ENCODE data around the gene IVL. TPM values are rescaled to one million over a fixed set of nuclear protein-coding genes. Genes with fewer than 3 reads are reported as not detected.

The IVL gene
- total and polyA plus RNA-seq, 2 donors (not counting 3 experiments of a cell fraction or from before 2014, with no cell fraction given), result not detected

DNA sequence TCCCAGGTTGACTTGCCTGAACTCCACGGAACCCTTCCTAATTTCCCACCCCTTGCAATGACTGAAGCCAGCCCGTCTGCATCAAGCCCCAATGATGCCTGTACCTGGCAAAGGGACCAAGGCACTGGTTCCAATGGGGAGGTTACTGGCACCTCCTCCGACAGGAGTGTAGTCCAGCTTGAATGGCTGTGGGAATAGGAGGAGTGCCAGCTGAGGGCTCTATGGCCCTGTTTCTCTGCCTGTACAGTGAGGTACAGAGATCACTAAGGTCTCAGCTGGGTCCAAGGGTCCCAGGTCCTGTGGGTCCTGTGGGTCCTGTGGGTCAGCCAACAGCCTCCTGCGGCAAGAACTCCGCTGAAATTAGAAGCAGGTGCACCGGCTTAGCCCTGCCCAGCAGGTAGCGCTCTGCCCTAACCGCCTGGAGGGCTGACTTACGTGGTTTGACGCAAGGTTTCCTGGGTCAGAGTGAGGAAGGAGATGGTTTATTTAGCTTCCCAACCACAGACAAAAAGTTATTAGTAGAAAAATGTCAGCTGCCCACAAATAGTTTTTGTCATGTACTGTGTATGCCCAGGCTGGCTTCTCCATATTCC lies 52.2 kb downstream of the IVL start:
- FAIRE-seq, result no peak

More for the DNA sequence above, 52.2 kb downstream of the IVL start:
- Histone ChIP-seq H4K20me1 (replicated peaks; ENCODE audit: control insufficient read depth, extremely low read depth, insufficient read depth, low read length) (no peaks in the 10 kb centered on the region), H3K27ac (ENCODE audit: insufficient read depth, low read depth, low read length) (no peak overlapping the region), H3K36me3 (ENCODE audit: control insufficient read depth in 2 of 2, extremely low read depth in 1 of 2, insufficient read depth in 2 of 2, low read length in 2 of 2) (no peaks in the 10 kb centered on the region), H3K4me1 (ENCODE audit: control insufficient read depth, extremely low read depth, insufficient read depth, low read length) (no peaks in the 10 kb centered on the region), H3K9ac (replicated peaks; ENCODE audit: extremely low read depth, insufficient read depth, low read length) (no peak overlapping the region), H3K9me3 (replicated peaks; ENCODE audit: control insufficient read depth, insufficient read depth, low read length) (no peaks in the 10 kb centered on the region), H3K27me3 (ENCODE audit: control insufficient read depth in 2 of 2, insufficient read depth in 2 of 2, low read length in 2 of 2) (no peaks in the 10 kb centered on the region), H3K4me2 (ENCODE audit: insufficient read depth, low read length) (no peak overlapping the region), H3K79me2 (ENCODE audit: control insufficient read depth, insufficient read depth, low read length) (no peaks in the 10 kb centered on the region), H3K9me1 (replicated peaks; ENCODE audit: control insufficient read depth, extremely low read depth, insufficient read depth, low read length) (no peaks in the 10 kb centered on the region), H3K4me3 (replicated peaks in 1 of 3; ENCODE audit: insufficient read depth in 1 of 3, low read depth in 1 of 3, low read length in 3 of 3) (no peak overlapping the region), H2AFZ (ENCODE audit: low read depth, low read length) (no peak overlapping the region)
- dilution Hi-C loops (cut with MboI; ENCODE audit: extremely low pct_ligation_motif_present, low sequenced_read_pairs) (no loop called here), intact Hi-C loops (cut with micrococcal nuclease) (no loop called here)
- no peak for TF ChIP-seq MYC (IDR thresholded peaks at IDR 0.05; ENCODE audit: low read depth, low read length)
- no peak for TF ChIP-seq JUN (IDR thresholded peaks at IDR 0.05; ENCODE audit: borderline replicate concordance, insufficient read depth, insufficient read length, low read depth)
- TF ChIP-seq EZH2 (IDR thresholded peaks at IDR 0.05; ENCODE audit: borderline replicate concordance, low read depth, low read length, severe bottlenecking), result no peak
- TF ChIP-seq POLR2AphosphoS5 (IDR thresholded peaks at IDR 0.05; ENCODE audit: insufficient read depth, low read depth, low read length), result no peak
- TF ChIP-seq FOS (IDR thresholded peaks at IDR 0.05; ENCODE audit: borderline replicate concordance, insufficient read depth, low read length), result no peak
- no peak for TF ChIP-seq GATA2 (IDR thresholded peaks at IDR 0.05; ENCODE audit: insufficient read depth, insufficient read length, low read depth, low read length)
- TF ChIP-seq, protein P1, sequence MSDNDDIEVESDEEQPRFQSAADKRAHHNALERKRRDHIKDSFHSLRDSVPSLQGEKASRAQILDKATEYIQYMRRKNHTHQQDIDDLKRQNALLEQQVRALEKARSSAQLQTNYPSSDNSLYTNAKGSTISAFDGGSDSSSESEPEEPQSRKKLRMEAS (IDR thresholded peaks at IDR 0.05; ENCODE audit: insufficient read depth, insufficient read length), result no peak
- no peak for TF ChIP-seq POLR2A (IDR thresholded peaks at IDR 0.05; ENCODE audit: low read depth, low read length)
- TF ChIP-seq, protein P2, sequence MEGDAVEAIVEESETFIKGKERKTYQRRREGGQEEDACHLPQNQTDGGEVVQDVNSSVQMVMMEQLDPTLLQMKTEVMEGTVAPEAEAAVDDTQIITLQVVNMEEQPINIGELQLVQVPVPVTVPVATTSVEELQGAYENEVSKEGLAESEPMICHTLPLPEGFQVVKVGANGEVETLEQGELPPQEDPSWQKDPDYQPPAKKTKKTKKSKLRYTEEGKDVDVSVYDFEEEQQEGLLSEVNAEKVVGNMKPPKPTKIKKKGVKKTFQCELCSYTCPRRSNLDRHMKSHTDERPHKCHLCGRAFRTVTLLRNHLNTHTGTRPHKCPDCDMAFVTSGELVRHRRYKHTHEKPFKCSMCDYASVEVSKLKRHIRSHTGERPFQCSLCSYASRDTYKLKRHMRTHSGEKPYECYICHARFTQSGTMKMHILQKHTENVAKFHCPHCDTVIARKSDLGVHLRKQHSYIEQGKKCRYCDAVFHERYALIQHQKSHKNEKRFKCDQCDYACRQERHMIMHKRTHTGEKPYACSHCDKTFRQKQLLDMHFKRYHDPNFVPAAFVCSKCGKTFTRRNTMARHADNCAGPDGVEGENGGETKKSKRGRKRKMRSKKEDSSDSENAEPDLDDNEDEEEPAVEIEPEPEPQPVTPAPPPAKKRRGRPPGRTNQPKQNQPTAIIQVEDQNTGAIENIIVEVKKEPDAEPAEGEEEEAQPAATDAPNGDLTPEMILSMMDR (IDR thresholded peaks at IDR 0.05; ENCODE audit: extremely low read depth in 1 of 2, insufficient read depth in 1 of 2, low read depth in 1 of 2, low read length in 2 of 2), result no peak
- DNase-seq (ENCODE audit: low read depth, low spot score), result no peak
- ChIA-PET POLR2A (no interaction called here), CTCF (no interaction called here)
- no TSS peak for BruUV-seq (replicated peaks)

Other genes starting within 250 kb of the IVL start
- not detected in 2 replicates for gene LCE2D, start 245.2 kb upstream of the IVL start, total RNA-seq
- not detected in 2 replicates for gene LCE2D, start 245.2 kb upstream of the IVL start, polyA plus RNA-seq
- not detected in 2 replicates for gene LCE2C, start 233.3 kb upstream of the IVL start, total RNA-seq
- not detected in 2 replicates for gene LCE2C, start 233.3 kb upstream of the IVL start, polyA plus RNA-seq
- not detected in 2 replicates for gene LCE2B, start 222.4 kb upstream of the IVL start, total RNA-seq
- not detected in 2 replicates for gene LCE2B, start 222.4 kb upstream of the IVL start, polyA plus RNA-seq
- not detected in 2 replicates for gene LCE2A, start 210.2 kb upstream of the IVL start, total RNA-seq
- gene LCE2A, start 210.2 kb upstream of the IVL start, polyA plus RNA-seq, result not detected in 2 replicates
- gene LCE4A, start 200.4 kb upstream of the IVL start, total RNA-seq, result not detected in 2 replicates
- gene LCE4A, start 200.4 kb upstream of the IVL start, polyA plus RNA-seq, result not detected in 2 replicates
- gene KPRP, start 150.5 kb upstream of the IVL start, total RNA-seq, result not detected in 2 replicates
- not detected in 2 replicates for gene KPRP, start 150.5 kb upstream of the IVL start, polyA plus RNA-seq
- not detected in 2 replicates for gene LCE1F, start 133.4 kb upstream of the IVL start, total RNA-seq
- not detected in 2 replicates for gene LCE1F, start 133.4 kb upstream of the IVL start, polyA plus RNA-seq
- not detected in 2 replicates for gene LCE1E, start 122.3 kb upstream of the IVL start, total RNA-seq
- not detected in 2 replicates for gene LCE1E, start 122.3 kb upstream of the IVL start, polyA plus RNA-seq
- not detected in 2 replicates for gene LCE1D, start 111.8 kb upstream of the IVL start, total RNA-seq
- gene LCE1D, start 111.8 kb upstream of the IVL start, polyA plus RNA-seq, result not detected in 2 replicates
- gene LCE1C, start 101.9 kb upstream of the IVL start, total RNA-seq, result not detected in 2 replicates
- not detected in 2 replicates for gene LCE1C, start 101.9 kb upstream of the IVL start, polyA plus RNA-seq
- gene LCE1B, start 96.6 kb upstream of the IVL start, total RNA-seq, result not detected in 2 replicates
- gene LCE1B, start 96.6 kb upstream of the IVL start, polyA plus RNA-seq, result not detected in 2 replicates
- gene LCE1A, start 81.1 kb upstream of the IVL start, total RNA-seq, result not detected in 2 replicates
- gene LCE1A, start 81.1 kb upstream of the IVL start, polyA plus RNA-seq, result not detected in 2 replicates
- not detected in 2 replicates for gene LCE6A, start 65.7 kb upstream of the IVL start, total RNA-seq
- gene LCE6A, start 65.7 kb upstream of the IVL start, polyA plus RNA-seq, result not detected in 2 replicates
- gene LCE7A, start 48.5 kb upstream of the IVL start, total RNA-seq, result not detected in 2 replicates
- not detected in 2 replicates for gene LCE7A, start 48.5 kb upstream of the IVL start, polyA plus RNA-seq
- gene SMCP, start 30.2 kb upstream of the IVL start, total RNA-seq, result not detected in 2 replicates
- gene SMCP, start 30.2 kb upstream of the IVL start, polyA plus RNA-seq, result not detected in 2 replicates
- gene SPRR5, start 38.7 kb downstream of the IVL start, total RNA-seq, result not detected in 2 replicates
- gene SPRR5, start 38.7 kb downstream of the IVL start, polyA plus RNA-seq, result not detected in 2 replicates
- gene SPRR4, start 62.1 kb downstream of the IVL start, total RNA-seq, result not detected in 2 replicates
- not detected in 2 replicates for gene SPRR4, start 62.1 kb downstream of the IVL start, polyA plus RNA-seq
- gene SPRR1A, start 75.5 kb downstream of the IVL start, total RNA-seq, result not detected in 2 replicates
- gene SPRR1A, start 75.5 kb downstream of the IVL start, polyA plus RNA-seq, result not detected in 2 replicates
- not detected in 2 replicates for gene SPRR3, start 93.2 kb downstream of the IVL start, total RNA-seq
- not detected in 2 replicates for gene SPRR3, start 93.2 kb downstream of the IVL start, polyA plus RNA-seq
- not detected in 2 replicates for gene SPRR1B, start 122.7 kb downstream of the IVL start, total RNA-seq
- gene SPRR1B, start 122.7 kb downstream of the IVL start, polyA plus RNA-seq, result not detected in 2 replicates
- gene SPRR2D, start 132.6 kb downstream of the IVL start, total RNA-seq, result not detected in 2 replicates
- not detected in 2 replicates for gene SPRR2D, start 132.6 kb downstream of the IVL start, polyA plus RNA-seq
- gene SPRR2A, start 149.0 kb downstream of the IVL start, total RNA-seq, result not detected in 2 replicates
- gene SPRR2A, start 149.0 kb downstream of the IVL start, polyA plus RNA-seq, result not detected in 2 replicates
- not detected in 2 replicates for gene SPRR2B, start 163.1 kb downstream of the IVL start, total RNA-seq
- not detected in 2 replicates for gene SPRR2B, start 163.1 kb downstream of the IVL start, polyA plus RNA-seq
- not detected in 2 replicates for gene SPRR2E, start 186.0 kb downstream of the IVL start, total RNA-seq
- gene SPRR2E, start 186.0 kb downstream of the IVL start, polyA plus RNA-seq, result not detected in 2 replicates
- not detected in 2 replicates for gene SPRR2F, start 205.0 kb downstream of the IVL start, total RNA-seq
- gene SPRR2F, start 205.0 kb downstream of the IVL start, polyA plus RNA-seq, result not detected in 2 replicates
- gene SPRR2G, start 242.3 kb downstream of the IVL start, total RNA-seq, result not detected in 2 replicates
- gene SPRR2G, start 242.3 kb downstream of the IVL start, polyA plus RNA-seq, result not detected in 2 replicates

All from endothelial cell of umbilical vein (primary cell).